GM21381 (cell line): Measurements from ENCODE around the gene SLC22A6.

Source experiments
- ATAC-seq: cut with Tn5 transposase; IDR thresholded peaks from one replicate; pipeline ENCODE4 v1.9.1; 2021; ENCODE audit warnings: mild to moderate bottlenecking, moderate library complexity; ENCODE audit not compliant: unreplicated experiment

The SLC22A6 gene

DNA sequence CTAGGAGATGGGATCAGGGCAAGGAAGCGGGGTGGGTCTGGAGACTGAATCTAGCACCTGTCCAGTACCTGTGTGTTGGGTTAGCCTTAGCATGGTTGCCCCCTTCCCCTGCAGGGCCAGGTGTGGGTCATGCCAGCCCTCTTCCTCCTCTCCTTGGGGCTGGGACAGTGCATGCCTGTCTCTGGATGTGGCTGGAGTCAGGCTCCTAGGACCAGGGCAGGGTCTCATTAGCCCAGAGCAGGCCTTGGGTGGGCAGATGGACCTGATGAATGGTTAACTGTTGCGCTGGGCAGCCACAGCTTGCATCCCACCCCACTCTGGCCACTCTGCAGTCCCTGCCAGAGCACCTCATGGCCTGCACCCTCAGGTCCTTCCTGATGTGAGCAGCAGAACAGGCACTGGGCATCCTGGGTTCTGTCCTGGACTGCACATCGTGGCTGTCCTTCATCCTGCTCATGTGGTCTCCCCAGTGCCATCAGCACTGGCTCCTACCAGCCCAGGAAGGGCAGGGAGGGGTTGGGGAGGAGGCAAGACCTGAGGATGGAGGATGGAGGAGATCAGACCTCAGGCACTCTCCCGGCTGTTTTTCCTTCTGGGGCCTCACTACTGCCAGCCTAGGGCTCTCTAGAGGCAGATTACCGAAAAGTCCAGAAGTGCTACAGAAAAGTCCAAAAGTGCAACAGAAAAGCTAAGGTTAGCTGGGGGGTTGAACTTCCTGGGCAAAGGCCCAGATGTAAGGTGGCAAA lies 50.8 kb downstream of the SLC22A6 start:
- ATAC-seq = no peak

DNA sequence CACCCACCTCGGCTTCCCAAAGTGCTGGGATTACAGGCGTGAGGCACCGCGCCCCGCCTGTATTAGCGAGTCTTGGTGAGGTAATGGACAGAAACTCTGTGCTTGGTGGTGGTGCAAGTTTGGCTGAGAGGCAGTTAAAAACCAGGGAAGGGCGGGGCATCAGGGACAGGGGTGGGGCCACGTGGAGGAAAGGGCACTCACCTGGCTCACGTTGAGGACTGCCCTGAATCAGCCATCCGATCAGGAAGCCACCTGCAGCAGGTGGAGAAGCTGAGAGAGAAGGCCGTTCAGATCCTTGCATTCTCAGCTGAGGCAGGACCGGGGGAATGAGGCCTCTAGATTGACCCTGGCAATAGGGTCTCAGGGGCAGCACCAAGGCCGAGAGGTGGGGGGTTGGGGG lies 51.5 kb downstream of the SLC22A6 start:
- no peak for ATAC-seq

DNA sequence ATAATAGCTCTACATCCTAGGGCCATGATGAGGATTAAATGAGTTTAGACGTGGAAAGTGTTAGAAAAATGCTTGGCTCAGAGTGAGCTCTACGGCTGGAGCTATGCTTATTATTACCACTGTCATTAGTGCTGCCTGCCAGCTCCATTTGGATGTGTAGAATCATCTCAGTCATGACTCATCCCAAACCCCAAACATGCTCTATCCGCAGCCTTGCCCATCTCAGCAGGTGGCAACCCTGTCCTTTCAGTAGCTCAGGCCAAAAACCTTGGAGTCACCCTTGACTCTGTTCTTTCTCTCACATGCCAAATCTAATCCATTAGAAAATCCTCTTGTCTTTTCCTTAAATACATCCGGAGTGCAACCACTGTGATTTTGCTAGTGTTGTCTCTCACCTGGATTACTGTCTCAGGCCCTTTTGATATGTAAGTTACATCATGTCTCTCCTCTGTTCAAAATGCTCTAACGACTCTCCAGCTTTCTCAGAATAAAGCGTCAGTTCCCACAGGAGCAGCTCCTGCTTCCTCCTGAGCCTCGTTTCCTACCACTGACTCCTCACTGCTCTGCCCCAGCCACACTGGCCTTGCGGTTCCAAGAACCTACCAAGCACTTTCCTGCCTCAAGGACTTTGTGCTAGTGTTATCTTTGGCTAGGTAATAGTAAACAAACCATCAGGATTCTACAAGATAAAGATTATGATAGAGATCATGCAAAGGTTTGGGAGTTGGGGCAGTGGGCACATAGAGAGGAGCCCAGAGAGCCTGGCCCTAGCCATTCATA lies 53.1 kb downstream of the SLC22A6 start:
- no peak for ATAC-seq

- no peak for ATAC-seq
Observed at GRCh38 chr11:62930666-62931065, 54.1 kb downstream of the SLC22A6 start.

DNA sequence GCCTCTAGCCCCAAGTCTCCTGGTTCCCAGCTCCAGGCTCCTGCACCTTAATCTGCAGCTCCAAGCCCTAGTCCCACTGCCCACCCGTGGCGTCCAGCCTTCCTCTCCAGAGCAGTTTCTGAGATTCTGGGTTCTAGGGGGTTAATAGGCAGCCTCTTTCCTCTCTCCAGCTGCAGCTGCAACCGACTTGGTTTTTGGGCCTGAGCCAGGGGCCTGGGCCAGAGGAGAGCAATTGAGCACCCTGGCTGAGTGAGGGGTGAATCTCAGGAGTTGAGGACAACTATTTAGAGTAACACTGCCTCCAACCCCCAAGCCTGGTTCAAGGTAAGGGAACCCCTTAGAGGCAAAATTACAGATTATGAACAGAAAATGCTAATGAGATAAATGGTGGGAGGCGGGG lies 54.6 kb downstream of the SLC22A6 start:
- no peak for ATAC-seq

DNA sequence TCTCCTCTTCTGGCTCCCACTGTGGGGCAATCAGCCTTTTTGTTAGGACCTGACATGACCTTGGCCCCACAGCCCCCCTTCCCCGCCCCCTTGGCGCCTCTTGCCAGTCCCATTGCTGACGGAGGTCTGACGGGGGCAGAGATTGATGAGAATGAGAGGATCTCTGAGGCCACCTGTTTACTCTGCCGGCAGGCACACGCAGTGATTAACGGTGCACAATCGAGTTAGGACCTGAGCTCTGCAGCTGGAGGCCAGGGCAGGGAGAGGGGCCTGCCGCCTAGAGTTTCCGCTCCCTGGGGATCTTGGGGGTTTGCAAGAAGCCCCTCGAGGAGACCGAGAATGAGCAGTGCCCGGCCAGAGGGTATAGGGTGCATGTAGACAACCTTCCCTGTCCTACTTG lies 56.8 kb downstream of the SLC22A6 start:
- ATAC-seq = no peak

GRCh38 chr11:62926680-62927455 lies 57.9 kb downstream of the SLC22A6 start:
- no peak for ATAC-seq
